HEK293T (cell line): ENCODE results near the gene PSMD3.

Experiments used
- CTCF ChIA-PET: fragments of 350-600 bp; formaldehyde crosslinking; extraction: SDS; loops from one replicate; lab custom pipeline; 2021; ENCODE audit warnings: antibody characterized with exemption, inconsistent platforms; lab: Yijun Ruan, JAX
- POLR2A ChIA-PET: fragments of 350-600 bp; formaldehyde crosslinking; extraction: SDS; loops from one replicate; lab custom pipeline; 2020; ENCODE audit warnings: antibody characterized with exemption, inconsistent platforms; lab: Yijun Ruan, JAX
- DNase-seq: peaks from one replicate; pipeline ENCODE4 v3.0.0; 2012; ENCODE audit warnings: mixed read lengths; ENCODE audit errors: extremely low spot score
- ARNT ChIP-seq: fragments of 450-650 bp; IDR thresholded peaks from 2 replicates; pipeline ENCODE4 v1.6.1; 2017; ENCODE audit warnings: mild to moderate bottlenecking
- BHLHE40 ChIP-seq: fragments of 450-650 bp; IDR thresholded peaks from 2 replicates; pipeline ENCODE4 v1.6.1; 2016; ENCODE audit warnings: mild to moderate bottlenecking, moderate library complexity, borderline replicate concordance
- CTBP1 ChIP-seq: fragments of 450-650 bp; IDR thresholded peaks from 2 replicates; pipeline ENCODE4 v1.6.1; 2016; ENCODE audit warnings: borderline replicate concordance
- ELF4 ChIP-seq: fragments of 450-650 bp; IDR thresholded peaks from 2 replicates; pipeline ENCODE4 v1.6.1; 2017; ENCODE audit warnings: antibody characterized with exemption
- FOXA1 ChIP-seq: fragments of 450-650 bp; IDR thresholded peaks from 2 replicates; pipeline ENCODE4 v1.6.1; 2016; ENCODE audit warnings: mild to moderate bottlenecking
- FOXK2 ChIP-seq: fragments of 450-650 bp; IDR thresholded peaks from 2 replicates; pipeline ENCODE4 v1.6.1; 2016; ENCODE audit warnings: mild to moderate bottlenecking
- FOXM1 ChIP-seq: fragments of 450-650 bp; IDR thresholded peaks from 2 replicates; pipeline ENCODE4 v1.6.1; 2017; ENCODE audit warnings: mild to moderate bottlenecking, borderline replicate concordance
- HDGF ChIP-seq: fragments of 450-650 bp; IDR thresholded peaks from 2 replicates; pipeline ENCODE4 v1.6.1; 2017; ENCODE audit warnings: antibody characterized with exemption, borderline replicate concordance
- L3MBTL2 ChIP-seq: fragments of 450-650 bp; conservative IDR thresholded peaks from 2 replicates; pipeline ENCODE4 v1.6.1; 2016; ENCODE audit warnings: mild to moderate bottlenecking
- LEF1 ChIP-seq: fragments of 450-650 bp; IDR thresholded peaks from 2 replicates; pipeline ENCODE4 v1.6.1; 2017; ENCODE audit warnings: mild to moderate bottlenecking, borderline replicate concordance
- NFRKB ChIP-seq: fragments of 450-650 bp; IDR thresholded peaks from 2 replicates; pipeline ENCODE4 v1.6.1; 2016; ENCODE audit warnings: mild to moderate bottlenecking, moderate library complexity
- PKNOX1 ChIP-seq: fragments of 450-650 bp; IDR thresholded peaks from 2 replicates; pipeline ENCODE4 v1.6.1; 2016
- SP1 ChIP-seq: fragments of 450-650 bp; IDR thresholded peaks from 2 replicates; pipeline ENCODE4 v1.6.1; 2017
- SUZ12 ChIP-seq: fragments of 450-650 bp; IDR thresholded peaks from 2 replicates; pipeline ENCODE4 v1.6.1; 2016; ENCODE audit warnings: mild to moderate bottlenecking
- TARDBP ChIP-seq: fragments of 450-650 bp; IDR thresholded peaks from 2 replicates; pipeline ENCODE4 v1.6.1; 2016
- ZNF384 ChIP-seq: fragments of 450-650 bp; IDR thresholded peaks from 2 replicates; pipeline ENCODE4 v1.6.1; 2016

The PSMD3 gene

GRCh38 chr17:40027614-40028012 lies 47.0 kb downstream of the PSMD3 start:
- DNase-seq = no peak
- POLR2A ChIA-PET = interaction anchor here (0.6 to 1.0 kb wide), 3 partner anchors 14 to 1786 kb away, joined by 3 read pairs; partner anchors contain the start of gene MED24
- CTCF ChIA-PET = interaction anchor here (0.5 to 2.3 kb wide), 19 partner anchors 8 to 258 kb away, joined by 3 to 15 read pairs (median 4); partner anchors contain the start of genes CSF3 and NR1D1
- TF ChIP-seq PKNOX1 = no peak
- TF ChIP-seq SP1 = no peak
- no peak for TF ChIP-seq FOXA1
- no peak for TF ChIP-seq CTBP1
- TF ChIP-seq SUZ12 = no peak
- no peak for TF ChIP-seq ELF4
- TF ChIP-seq HDGF = no peak
- no peak for TF ChIP-seq NFRKB
- TF ChIP-seq FOXM1 = no peak
- no peak for TF ChIP-seq LEF1
- no peak for TF ChIP-seq FOXK2
- no peak for TF ChIP-seq TARDBP
- no peak for TF ChIP-seq ZNF384
- no peak for TF ChIP-seq L3MBTL2
- TF ChIP-seq ARNT = no peak
- no peak for TF ChIP-seq BHLHE40

GRCh38 chr17:40028595-40028994 lies 48.0 kb downstream of the PSMD3 start:
- no peak for DNase-seq
- TF ChIP-seq SUZ12 = no peak
- no peak for TF ChIP-seq ELF4
- TF ChIP-seq ARNT = no peak
- TF ChIP-seq PKNOX1 = no peak
- TF ChIP-seq CTBP1 = no peak
- TF ChIP-seq LEF1 = no peak
- TF ChIP-seq NFRKB = no peak
- no peak for TF ChIP-seq FOXK2
- ChIA-PET POLR2A (interaction anchor here (0.8 kb wide), 1 partner anchor 26 kb away, joined by 3 read pairs; the partner anchor contains the start of gene MED24), CTCF (interaction anchor here (1.2 to 1.8 kb wide), 3 partner anchors 9 to 17 kb away, joined by 4 to 12 read pairs (median 4); no protein-coding TSS in a partner anchor)

GRCh38 chr17:40031706-40032105 lies 51.1 kb downstream of the PSMD3 start:
- no peak for DNase-seq
- ChIA-PET POLR2A (no interaction called here), CTCF (no interaction called here)
- TF ChIP-seq CTBP1 = no peak
- TF ChIP-seq FOXK2 = no peak
- no peak for TF ChIP-seq TARDBP
- TF ChIP-seq ZNF384 = no peak
- TF ChIP-seq FOXM1 = no peak
- TF ChIP-seq NFRKB = no peak
- TF ChIP-seq L3MBTL2 = no peak
- TF ChIP-seq ARNT = no peak
- no peak for TF ChIP-seq LEF1
- no peak for TF ChIP-seq SP1
- TF ChIP-seq FOXA1 = no peak
- TF ChIP-seq HDGF = no peak
- TF ChIP-seq PKNOX1 = no peak
- no peak for TF ChIP-seq ELF4
- TF ChIP-seq SUZ12 = no peak
- TF ChIP-seq BHLHE40 = no peak

GRCh38 chr17:40032322-40033320 lies 52.0 kb downstream of the PSMD3 start:
- ChIA-PET POLR2A (interaction anchor here (1.8 kb wide), 1 partner anchor 22 kb away, joined by 8 read pairs; the partner anchor contains the start of gene MED24), CTCF (no interaction called here)
- no peak for DNase-seq
- no peak for TF ChIP-seq TARDBP
- no peak for TF ChIP-seq SUZ12
- TF ChIP-seq CTBP1 = no peak
- no peak for TF ChIP-seq FOXK2
- TF ChIP-seq BHLHE40 = no peak
- TF ChIP-seq LEF1 = no peak
- no peak for TF ChIP-seq NFRKB
- no peak for TF ChIP-seq L3MBTL2
- no peak for TF ChIP-seq PKNOX1
- no peak for TF ChIP-seq HDGF
- no peak for TF ChIP-seq ARNT
- TF ChIP-seq ZNF384 = no peak
- TF ChIP-seq FOXA1 = no peak
- no peak for TF ChIP-seq ELF4
- no peak for TF ChIP-seq FOXM1
- TF ChIP-seq SP1 = no peak

- ChIA-PET CTCF (no interaction called here), POLR2A (interaction anchor here (1.8 kb wide), 1 partner anchor 21 kb away, joined by 8 read pairs; the partner anchor contains the start of gene MED24)
- TF ChIP-seq BHLHE40 (no peak), TARDBP (no peak), ZNF384 (no peak), FOXK2 (no peak), L3MBTL2 (no peak), SP1 (no peak), SUZ12 (no peak), NFRKB (no peak), FOXM1 (no peak), PKNOX1 (no peak), ARNT (no peak), LEF1 (no peak), HDGF (no peak), ELF4 (no peak)
- DNase-seq = no peak
Observed at GRCh38 chr17:40033339-40033738, 52.7 kb downstream of the PSMD3 start.
